IPS DF 19.7 (cell line): ENCODE data around the gene FOLR1.
"Not testable (repeated sequence)": the region's sequence is repeated elsewhere in the genome, so short reads cannot be mapped to it uniquely, and the experiment has no call there.

ENCODE experiments used
- DNase-seq: peaks from one replicate; pipeline ENCODE4 v3.0.0-alpha.2; 2013; ENCODE audit warnings: low read depth, low spot score

Gene FOLR1

DNA sequence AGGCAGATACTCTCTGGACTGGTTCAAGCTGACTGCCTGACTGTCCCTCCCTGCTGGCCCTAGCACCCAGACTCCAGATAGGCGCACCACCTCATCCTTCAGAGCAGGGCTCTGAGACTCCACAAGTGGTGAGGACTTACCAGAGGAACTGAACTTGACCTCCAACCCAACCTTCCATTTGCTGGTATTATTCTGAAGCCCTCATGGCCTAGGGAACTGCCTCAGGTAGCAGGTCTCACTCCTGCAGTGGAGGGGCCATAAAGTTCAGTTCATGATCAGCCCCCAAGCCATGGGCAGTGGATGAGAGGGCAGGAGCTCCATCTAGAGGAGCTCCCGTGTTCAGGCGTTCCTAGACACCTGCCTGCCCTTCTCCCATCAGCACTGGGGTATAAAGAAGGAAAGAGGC lies 10.4 kb upstream of the FOLR1 start:
- not testable (repeated sequence) for DNase-seq

DNA sequence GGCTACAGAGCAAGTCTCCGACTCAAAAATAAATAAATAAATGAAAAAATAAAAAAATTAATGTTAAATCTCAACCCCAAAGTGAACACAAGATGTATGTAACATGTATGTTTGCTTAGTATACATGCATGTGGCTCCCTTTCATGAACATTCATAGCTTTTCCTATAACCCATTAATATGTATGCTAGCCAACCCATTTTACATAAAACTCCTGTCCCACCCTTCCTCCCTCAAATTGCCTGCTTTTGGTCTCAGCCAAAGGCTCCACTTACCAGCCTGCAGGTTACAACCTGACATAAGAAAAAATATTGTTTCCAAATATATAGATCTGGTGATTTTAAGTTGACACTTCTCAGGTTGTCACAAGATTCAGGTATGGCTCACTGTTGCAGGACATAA lies 3.7 kb upstream of the FOLR1 start:
- no peak for DNase-seq

DNA sequence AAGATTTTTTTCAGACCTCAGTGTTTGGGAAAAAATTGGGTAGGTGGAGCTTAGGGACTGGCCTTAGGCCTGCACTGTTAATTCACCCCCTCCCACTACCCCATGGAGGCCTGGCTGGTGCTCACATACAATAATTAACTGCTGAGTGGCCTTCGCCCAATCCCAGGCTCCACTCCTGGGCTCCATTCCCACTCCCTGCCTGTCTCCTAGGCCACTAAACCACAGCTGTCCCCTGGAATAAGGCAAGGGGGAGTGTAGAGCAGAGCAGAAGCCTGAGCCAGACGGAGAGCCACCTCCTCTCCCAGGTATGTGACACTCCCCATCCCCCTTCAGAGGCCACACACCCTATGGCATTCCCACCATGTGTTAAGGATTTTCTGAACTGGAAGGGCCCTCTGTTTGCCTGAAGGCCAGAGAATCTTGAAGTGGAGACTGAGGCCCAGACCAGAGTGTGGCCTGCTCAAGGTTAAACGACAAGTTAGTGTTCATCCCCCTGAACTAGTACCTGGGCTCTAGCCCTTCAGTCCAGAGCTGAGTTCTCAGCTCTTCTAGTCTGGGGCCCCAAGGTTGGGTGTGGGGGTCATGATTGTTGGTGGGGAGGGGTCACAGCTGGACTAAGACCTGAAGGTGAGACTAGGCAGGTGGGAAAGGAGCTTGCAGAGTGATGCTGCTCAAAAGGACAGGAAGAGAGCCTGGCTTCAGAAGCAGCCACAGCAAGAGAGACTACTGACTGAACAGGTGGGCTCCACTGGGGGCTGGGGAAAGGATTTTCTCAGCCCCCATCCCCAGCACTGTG lies 2.3 kb upstream of the FOLR1 start:
- no peak for DNase-seq

DNA sequence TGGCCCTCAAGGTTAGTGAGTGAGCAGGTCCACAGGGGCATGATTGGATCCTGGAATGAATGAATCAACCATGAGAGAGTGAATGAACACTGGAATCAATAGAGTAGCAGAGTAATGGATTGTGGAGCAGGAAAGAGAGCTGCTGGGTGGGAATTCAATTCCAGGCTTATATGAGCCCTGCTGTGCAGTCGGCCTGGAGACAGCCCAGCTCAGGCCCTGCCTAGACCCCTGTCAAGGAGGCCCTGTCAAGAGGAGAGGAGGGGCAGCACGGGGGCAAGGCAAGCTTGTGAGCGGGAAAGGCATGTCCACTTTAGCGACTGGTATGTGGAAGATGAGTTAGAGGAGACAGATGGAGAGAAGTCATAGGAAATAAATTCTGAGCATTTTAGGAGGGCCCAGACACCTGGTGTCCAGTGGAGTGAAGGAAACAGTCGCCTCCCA lies 1.3 kb upstream of the FOLR1 start:
- DNase-seq: no peak

DNA sequence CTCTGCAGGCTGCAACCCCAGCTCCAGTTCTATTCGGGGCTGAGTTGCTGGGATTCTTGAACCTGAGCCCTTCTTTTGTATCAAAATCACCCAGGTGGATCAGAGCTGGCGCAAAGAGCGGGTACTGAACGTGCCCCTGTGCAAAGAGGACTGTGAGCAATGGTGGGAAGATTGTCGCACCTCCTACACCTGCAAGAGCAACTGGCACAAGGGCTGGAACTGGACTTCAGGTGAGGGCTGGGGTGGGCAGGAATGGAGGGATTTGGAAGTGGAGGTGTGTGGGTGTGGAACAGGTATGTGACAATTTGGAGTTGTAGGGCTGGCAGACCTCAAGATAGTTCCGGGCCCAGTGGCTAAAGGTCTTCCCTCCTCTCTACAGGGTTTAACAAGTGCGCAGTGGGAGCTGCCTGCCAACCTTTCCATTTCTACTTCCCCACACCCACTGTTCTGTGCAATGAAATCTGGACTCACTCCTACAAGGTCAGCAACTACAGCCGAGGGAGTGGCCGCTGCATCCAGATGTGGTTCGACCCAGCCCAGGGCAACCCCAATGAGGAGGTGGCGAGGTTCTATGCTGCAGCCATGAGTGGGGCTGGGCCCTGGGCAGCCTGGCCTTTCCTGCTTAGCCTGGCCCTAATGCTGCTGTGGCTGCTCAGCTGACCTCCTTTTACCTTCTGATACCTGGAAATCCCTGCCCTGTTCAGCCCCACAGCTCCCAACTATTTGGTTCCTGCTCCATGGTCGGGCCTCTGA lies 3.8 kb downstream of the FOLR1 start:
- DNase-seq: no peak

DNA sequence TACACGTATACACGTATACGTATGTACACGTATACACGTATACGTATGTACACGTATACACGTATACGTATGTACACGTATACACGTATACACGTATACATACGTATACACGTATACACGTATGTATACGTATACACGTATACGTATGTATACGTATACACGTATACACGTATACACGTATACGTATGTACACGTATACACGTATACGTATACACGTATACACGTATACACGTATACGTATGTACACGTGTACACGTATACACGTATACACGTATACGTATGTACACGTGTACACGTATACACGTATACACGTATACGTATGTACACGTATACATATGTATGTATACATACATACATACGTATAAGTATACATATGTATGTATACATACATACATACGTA lies 9.5 kb downstream of the FOLR1 start:
- not testable (repeated sequence) for DNase-seq

DNA sequence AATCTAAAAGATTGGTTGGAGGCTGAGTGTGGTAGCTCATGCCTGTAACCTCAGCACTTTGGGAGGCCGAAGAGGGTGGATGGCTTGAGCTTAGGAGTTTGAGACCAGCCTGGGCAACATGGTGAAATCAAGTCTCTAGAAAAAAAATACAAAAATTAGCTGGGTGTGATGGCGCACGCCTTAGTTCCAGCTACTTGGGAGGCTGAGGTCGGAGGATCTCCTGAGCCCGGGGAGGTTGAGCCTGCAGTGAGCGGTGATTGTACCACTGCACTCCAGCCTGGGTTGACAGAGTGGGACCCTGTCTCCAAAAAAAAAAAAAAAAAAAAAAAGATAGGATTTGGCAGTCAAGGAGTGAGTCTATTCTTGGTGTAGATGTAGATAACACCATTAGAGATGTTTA lies 10.6 kb downstream of the FOLR1 start:
- no peak for DNase-seq

DNA sequence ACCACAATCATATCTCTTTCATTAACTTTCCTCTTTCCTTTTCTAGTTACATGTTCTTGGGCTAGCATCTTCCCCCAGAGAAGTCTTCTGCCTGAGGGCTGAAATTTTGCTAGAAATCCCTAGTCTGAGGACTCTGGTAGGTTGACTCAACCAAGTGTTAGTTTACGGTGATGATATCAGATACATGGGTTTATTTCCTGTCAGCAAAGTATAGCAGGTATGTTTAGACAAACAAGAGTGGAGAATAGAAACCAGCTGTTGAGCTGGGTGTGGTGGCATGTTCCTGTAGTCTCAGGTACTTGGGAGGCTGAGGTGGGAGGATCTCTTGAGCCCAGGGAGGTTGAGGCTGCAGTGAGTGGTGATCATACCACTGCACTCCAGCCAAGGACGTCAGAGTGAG lies 11.2 kb downstream of the FOLR1 start:
- DNase-seq: no peak

DNA sequence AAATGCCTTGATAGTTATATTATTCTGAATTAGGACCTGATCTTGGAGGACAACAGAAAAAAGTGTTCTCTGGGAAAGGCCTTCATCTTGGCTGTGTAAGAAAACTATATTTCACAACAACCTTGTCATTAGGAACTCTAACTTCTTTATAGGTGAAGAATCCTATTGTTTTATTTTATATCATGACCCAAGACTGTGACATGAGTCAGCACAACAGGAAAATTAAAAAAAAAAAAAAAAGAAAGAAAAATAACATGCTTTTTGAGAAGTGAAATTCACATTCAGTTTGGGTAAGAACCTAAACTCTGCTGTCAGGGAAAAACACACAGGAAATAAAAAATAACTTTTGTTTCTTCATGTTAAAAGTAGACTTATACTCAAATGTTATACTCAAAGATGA lies 12.9 kb downstream of the FOLR1 start:
- DNase-seq: no peak

DNA sequence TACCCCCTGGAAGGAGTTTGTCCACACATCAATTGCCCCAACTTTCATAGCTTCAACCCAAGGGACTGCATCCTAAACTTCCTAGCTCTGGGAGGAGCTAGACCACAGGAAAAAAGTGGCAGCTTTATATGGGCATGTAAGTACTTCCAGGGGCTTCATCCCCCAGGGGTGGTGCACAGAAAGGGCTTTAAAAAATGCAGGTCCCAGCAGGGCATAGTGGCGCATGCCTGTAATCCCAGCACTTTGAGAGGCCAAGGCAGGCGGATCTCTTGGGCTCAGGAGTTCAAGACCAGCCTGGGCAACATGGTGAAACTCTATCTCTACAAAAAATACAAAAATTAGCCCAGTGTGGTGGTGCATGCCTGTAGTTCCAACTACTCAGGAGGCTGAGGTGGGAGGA lies 14.9 kb downstream of the FOLR1 start:
- not testable (repeated sequence) for DNase-seq

DNA sequence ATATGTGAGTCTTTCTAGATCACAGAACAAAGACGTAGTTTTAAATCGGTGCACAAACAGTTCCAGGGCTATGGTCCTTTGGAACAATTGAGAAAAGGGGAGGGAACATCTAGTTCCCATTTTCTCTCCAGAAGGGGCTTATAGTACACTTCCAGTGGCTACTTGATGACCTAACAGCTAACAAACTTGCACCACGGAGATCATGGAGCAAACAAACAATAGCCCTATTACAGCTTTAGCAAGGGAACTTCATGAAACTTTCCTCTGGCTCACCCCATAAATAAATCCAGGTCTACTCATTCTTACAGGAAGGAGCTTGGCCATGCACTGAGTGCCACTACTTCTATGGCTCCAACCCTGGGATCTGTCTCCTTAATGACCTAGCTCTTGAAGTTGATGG lies 16.3 kb downstream of the FOLR1 start:
- no peak for DNase-seq

DNA sequence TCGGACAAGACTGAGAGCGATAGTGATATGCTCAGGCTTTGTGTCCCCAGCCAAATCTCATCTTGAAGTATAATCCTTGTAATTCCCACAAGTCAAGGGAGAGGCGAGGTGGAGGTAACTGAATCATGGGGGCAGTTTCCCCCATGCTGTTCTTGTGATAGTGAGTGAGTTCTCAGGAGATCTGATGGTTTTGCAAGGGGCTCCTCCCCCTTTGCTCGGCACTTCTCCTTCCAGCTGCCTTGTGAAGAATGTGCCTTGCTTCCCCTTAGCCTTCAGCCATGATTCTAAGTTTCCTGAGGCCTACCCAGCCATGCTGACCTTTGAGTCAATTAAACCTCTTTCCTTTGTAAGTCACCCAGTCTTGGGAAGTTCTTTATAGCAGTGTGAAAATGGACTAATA lies 17.2 kb downstream of the FOLR1 start:
- DNase-seq: no peak

DNA sequence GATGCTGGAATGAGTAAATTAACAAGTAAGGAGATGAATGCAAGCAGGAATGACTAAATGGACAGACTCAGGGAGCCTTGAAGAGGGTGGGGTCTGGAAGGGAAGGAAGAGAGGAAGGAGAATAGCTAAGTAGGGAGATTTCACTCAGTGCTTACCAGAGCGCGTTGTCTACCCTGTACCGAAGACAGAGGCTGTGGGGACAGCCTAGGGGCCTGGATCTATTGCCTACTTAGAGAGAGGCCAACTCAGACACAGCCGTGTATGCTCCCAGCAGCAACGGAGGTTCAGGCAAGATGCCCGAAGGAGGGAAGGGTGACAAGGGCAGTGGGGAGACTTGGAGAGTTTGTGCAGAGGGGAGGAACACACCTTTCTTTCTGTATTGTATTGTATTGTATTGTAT lies 24.7 kb downstream of the FOLR1 start, which contains the start of gene FOLR2:
Gene FOLR2 (plus strand): TSS at position 157 of the 400 bp plus-strand sequence. CDS start 1,791 bp downstream, outside the sequence.
- DNase-seq: no peak

DNA sequence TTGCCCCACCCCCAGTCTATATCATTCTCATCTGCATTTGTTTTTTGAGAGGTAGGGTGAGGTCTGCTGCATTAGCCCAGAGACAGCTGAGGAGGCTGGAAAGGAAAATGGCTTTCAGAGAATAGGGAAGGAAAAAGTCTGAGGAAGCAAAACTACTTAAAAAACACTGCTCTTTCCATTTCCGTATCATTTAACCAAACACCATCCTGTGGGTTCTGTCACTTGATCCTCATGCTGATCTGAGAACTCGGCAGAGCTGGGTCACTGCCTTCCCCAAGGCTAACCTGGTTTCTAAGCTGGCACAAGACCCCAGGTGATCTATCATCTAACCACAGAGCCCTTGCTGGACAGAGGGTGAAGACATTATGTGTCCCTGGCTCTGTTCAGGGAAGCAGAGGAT lies 25.9 kb downstream of the FOLR1 start:
- no peak for DNase-seq

DNA sequence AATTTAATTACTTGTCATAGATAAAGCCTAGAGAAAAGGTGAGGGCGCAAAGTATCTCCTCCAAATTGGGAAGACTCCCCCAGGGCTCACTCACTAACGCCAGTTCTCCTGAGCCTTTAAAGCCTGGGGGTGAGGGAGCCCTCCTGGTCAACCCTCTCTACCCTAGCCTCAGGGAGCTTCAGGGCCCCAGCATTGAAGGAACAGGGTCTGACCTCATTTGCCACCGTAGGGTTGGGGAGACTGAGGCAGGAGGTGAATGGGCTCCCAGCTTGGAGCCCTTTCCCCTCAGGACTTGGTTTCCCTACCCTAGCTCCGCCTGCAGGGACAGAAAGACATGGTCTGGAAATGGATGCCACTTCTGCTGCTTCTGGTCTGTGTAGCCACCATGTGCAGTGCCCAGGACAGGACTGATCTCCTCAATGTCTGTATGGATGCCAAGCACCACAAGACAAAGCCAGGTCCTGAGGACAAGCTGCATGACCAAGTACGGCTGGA lies 26.4 kb downstream of the FOLR1 start:
- DNase-seq: no peak

DNA sequence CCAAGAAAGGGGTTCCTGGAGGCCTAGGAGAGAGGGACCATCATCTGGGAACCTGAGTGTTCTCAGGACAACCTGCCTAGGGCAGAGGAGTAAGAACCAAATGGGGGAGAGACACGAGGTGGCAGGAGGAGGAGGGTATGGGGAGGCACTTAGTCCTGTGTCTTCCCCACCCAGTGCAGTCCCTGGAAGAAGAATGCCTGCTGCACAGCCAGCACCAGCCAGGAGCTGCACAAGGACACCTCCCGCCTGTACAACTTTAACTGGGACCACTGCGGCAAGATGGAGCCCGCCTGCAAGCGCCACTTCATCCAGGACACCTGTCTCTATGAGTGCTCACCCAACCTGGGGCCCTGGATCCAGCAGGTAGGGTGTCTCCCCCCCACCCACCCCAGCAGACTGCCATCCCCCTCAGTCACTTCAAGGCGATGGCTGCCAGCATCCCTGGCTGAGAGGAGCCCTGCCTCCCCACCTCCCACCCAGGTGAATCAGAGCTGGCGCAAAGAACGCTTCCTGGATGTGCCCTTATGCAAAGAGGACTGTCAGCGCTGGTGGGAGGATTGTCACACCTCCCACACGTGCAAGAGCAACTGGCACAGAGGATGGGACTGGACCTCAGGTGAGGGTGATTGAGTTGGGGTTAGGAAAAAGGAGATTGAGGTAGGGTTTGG lies 28.9 kb downstream of the FOLR1 start:
- DNase-seq: no peak

DNA sequence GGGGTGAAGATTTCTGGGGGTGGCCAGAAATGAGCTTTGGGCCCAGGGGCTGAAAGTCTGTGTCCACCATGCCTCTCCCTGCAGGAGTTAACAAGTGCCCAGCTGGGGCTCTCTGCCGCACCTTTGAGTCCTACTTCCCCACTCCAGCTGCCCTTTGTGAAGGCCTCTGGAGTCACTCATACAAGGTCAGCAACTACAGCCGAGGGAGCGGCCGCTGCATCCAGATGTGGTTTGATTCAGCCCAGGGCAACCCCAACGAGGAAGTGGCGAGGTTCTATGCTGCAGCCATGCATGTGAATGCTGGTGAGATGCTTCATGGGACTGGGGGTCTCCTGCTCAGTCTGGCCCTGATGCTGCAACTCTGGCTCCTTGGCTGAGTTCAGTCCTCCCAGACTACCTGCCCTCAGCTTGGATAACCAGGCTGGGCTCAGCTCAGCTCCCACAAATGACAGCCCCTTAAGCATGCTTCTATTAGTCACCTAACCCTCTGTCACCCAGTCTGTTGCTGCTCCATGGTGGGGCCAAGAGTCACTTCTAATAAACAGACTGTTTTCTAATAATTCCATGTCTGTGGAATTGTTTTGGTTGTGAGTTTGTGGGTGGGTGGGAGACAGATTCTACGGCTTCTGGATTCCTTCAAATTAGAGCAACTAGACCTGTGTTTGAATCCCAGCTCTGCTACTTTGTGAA lies 29.6 kb downstream of the FOLR1 start:
- DNase-seq: no peak

DNA sequence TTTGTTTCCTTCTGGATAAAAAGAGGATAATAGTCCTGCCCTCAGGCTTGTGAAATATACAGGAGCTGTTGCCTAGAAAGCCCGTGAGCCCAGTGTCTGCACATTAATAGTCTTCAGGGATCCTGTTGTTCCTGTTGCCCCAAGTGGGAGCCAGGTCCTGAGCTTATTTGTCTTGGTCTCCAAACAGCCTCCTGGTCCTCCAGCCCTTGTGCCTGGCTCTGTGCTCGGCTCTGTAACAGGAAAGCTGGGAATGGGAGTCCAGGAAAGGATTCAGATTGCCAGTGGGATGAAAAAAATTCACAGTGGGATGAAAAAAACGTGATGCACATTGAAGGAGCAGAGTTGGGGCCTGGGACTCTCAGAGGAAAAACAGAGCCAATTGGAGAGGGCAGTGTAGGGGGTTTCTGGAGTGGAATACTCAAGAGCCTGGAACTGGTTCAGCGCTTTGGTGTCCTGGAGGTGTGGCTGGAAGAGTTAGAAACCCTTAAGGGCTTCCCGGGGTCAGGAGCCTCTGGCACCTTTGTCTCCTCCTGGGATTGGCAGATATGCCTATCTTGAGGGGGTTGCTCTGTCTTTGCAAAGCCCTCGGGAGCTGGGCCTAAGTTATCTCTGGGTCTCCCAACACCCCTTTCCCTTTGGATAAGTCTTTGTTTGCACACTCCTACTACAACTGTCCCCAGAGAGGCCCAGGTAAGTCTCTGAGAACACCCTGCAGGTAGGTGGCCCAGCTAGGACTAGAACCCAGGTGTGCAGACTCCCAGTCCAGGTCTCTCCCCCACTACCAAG lies 30.4 kb downstream of the FOLR1 start:
- DNase-seq: no peak

DNA sequence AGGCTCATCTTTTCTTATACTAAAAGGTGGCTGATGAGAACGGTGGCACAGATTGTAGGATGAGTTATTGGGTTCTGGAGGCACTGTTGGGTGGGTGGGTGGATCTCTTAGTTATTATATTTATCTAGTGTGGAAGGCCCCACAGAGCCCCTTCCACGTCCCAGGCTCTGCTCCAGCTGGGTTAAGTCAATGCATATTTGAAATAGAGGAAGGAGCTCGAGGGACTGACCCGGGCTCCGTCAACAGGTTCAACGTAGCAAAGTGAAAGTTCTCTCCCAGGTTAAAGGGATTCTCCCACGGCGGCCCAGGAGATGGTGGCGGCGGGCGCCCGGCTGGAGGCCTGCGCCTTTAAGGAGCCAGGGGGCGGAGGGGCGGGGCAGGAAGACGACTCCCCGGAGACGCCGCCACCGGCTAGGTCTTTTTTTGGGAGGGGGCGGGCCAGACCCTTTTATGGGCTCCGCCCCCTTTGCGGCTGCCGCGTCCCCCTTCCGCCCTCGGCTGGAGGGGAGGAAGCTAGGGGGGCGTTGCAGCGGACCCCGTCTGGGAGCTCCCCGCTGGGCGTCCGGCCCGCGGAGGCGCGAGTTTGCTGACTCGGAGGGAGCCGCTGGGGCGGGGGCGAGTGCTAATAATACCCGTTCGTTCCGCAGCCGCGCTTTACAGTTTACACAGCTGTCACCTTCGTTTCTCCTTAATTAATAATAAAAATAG lies 31.1 kb downstream of the FOLR1 start:
- DNase-seq: no peak
